Retinal pigment epithelial cell (primary cell): ENCODE data around the gene ZDHHC6.

Source experiments
- DNase-seq: peaks from one replicate; pipeline ENCODE4 v3.0.0-alpha.2; 2010; ENCODE audit warnings: low read depth
- H3K4me3 ChIP-seq: 2 replicates; pipeline ENCODE4 v1.5.1; 2011; ENCODE audit warnings: mild to moderate bottlenecking, low read length, control low read depth, moderate library complexity
- TF ChIP-seq, protein P1 (sequence below): conservative IDR thresholded peaks from 2 replicates; pipeline ENCODE4 v1.5.1; 2011; ENCODE audit warnings: low read depth, low read length, control low read depth, inconsistent platforms

The ZDHHC6 gene

DNA sequence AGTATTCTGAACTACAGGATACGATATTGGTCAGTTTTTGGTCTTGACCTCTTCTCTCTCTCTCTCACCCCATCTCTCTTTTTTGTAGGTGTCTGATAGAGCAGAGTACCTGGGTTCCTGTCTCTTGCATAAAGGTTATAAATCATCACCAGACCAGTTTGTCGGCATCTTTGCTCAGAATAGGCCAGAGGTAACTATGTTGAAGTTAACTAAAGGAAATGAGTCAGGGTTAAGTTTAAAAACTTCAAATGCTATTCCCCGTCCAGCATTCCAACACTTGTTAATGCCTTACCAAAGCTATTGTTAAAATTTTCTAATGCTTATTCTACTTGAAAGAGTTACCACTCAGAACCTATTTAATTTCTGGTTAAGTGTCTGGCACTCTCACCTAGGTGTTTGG is 42.1 kb downstream of the ZDHHC6 start:
- no peak for DNase-seq
- TF ChIP-seq, protein P1, sequence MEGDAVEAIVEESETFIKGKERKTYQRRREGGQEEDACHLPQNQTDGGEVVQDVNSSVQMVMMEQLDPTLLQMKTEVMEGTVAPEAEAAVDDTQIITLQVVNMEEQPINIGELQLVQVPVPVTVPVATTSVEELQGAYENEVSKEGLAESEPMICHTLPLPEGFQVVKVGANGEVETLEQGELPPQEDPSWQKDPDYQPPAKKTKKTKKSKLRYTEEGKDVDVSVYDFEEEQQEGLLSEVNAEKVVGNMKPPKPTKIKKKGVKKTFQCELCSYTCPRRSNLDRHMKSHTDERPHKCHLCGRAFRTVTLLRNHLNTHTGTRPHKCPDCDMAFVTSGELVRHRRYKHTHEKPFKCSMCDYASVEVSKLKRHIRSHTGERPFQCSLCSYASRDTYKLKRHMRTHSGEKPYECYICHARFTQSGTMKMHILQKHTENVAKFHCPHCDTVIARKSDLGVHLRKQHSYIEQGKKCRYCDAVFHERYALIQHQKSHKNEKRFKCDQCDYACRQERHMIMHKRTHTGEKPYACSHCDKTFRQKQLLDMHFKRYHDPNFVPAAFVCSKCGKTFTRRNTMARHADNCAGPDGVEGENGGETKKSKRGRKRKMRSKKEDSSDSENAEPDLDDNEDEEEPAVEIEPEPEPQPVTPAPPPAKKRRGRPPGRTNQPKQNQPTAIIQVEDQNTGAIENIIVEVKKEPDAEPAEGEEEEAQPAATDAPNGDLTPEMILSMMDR = no peak
- no peak overlapping the region for H3K4me3 ChIP-seq

DNA sequence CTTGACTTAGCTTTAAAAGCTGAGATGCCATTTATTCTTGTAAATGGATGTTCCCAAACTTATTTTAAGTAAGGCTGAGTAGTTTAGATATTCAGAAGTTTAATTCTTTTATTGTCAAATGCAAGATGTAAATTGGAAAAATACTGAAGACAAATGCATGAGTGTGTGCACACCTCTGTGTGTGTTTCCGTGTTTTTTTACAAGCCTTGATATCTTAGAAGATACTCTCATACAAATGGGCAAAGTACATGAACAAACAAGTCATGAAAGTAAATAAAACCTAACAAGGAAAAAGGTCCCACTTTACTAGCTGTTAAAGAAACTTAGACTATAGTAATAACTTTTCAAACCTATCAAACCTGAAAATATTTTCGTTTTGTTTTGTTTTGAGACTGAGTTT is 43.8 kb downstream of the ZDHHC6 start:
- no peak overlapping the region for H3K4me3 ChIP-seq
- TF ChIP-seq, protein P1 = no peak

DNA sequence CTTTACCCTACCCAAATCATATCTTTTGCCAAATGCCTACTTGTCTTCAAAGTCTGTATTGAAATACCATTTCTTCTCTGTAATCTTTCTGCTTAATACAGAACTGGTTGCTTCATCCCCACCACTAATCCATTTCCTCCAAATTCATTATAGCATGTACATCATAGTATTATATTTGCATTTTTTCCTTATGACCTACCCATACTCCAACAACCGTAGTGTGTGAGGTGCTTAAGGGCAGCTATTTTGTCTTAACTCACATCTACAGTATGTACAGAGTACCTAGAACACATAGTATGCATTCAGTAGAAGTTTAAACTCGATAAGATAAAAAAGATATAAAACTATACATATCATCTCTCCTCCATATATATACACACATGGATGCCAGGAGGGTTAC is 49.1 kb downstream of the ZDHHC6 start:
- no peak overlapping the region for H3K4me3 ChIP-seq
- TF ChIP-seq, protein P1 = no peak
- DNase-seq = no peak

More for the DNA sequence above, 43.8 kb downstream of the ZDHHC6 start:
- no peak for DNase-seq

DNA sequence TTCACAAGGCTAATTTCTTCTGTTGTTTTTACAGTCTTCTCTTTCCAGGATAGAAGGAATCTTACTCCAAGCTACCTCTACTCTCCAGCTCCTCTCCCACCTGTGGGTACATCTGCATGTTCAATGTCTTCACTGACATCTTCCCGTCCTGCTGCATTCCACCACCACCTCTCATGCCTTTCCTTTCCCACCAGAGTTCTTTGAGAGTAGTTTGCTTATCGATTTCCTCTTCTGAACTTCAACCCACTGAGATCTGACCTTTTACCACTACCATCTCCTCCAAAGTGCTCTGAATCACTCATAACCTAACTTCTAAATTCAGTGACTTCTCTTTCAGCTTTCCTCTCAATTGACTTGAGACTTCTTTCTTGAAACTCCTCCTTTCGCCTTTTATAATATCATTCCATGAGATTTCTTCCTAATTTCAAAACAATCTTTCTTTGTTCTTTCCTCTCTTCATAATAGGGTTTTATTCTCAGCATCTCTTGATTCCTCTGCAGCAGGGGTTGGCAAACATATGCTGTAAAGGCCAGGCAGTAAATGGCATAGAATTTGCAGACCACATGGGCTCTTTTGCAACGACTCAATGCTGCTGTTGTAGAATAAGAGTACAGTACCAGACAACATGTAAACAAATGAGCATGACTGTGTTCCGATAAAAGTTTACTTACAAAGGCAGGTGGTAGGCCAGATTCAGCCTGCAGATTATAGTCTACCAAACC is 50.7 kb downstream of the ZDHHC6 start:
- TF ChIP-seq, protein P1 = no peak
- no peak overlapping the region for H3K4me3 ChIP-seq
- no peak for DNase-seq

DNA sequence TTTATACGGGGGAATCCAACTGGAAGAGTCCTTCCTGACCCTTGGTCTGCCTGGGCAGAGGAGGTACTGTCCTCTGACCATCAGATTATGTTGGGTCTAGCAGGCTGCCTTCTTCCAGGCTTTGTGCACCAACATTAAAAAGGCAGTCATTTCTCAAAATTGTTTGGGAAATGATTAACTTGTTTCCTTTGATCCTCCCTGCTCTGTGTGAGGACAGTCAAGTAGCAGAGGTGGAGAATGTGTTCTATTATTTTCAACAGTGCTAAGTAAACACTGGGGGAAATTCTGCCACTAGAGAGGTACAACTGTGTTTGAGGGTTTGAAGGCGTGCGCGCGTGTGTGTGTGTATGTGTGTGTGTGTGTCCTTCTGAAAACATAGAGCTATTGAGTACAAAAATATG is 52.2 kb downstream of the ZDHHC6 start:
- no peak overlapping the region for H3K4me3 ChIP-seq
- TF ChIP-seq, protein P1 = no peak
- DNase-seq = no peak

DNA sequence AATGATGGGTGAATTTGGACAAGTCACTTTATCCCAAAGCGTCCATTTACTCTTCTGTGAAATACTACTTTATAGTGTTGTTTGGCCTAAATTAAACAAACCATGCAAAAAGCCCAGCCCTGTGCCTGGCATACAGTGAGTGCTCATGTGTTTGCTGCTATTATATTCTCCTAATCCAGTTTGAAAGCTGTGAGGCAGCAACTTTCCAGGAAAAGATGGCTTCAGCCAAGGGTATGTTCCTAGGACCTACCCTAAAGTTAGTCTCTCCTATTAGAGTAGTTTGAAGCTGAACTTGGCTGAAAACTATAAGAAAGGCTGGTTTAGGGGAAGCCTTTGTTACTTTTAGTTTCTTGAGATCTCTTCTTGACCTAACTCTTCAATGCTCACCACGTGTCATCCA is 52.9 kb downstream of the ZDHHC6 start:
- TF ChIP-seq, protein P1 = no peak
- no peak for DNase-seq
- H3K4me3 ChIP-seq = no peak overlapping the region

DNA sequence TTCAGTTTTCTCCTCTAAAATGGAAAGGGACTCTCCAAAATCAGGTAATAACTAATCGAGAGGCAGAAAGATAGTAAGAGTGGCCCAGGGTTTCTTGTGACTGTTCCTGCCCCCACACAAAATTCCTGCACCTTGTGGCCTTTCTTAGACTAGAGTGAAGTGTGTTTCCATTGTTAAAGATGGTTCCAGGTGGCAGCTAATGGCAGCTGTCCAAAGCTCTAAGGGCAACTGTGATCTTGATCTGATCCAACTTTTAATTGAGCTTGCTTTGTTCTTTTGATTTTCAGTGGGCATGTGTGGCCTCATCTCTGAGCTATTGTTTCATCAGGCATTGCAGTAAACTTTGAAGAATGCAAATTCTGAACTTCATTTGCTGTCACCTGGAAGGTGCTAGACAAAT is 53.4 kb downstream of the ZDHHC6 start:
- no peak for DNase-seq
- TF ChIP-seq, protein P1 = no peak
- H3K4me3 ChIP-seq = no peak overlapping the region
